ENCODE results near the gene AP2S1.
A peak's percentile ranks its signal among the peaks of the same experiment; 100 is the strongest.
"Not testable (repeated sequence)": the region's sequence is repeated elsewhere in the genome, so short reads cannot be mapped to it uniquely, and the experiment has no call there.

Gene AP2S1

DNA sequence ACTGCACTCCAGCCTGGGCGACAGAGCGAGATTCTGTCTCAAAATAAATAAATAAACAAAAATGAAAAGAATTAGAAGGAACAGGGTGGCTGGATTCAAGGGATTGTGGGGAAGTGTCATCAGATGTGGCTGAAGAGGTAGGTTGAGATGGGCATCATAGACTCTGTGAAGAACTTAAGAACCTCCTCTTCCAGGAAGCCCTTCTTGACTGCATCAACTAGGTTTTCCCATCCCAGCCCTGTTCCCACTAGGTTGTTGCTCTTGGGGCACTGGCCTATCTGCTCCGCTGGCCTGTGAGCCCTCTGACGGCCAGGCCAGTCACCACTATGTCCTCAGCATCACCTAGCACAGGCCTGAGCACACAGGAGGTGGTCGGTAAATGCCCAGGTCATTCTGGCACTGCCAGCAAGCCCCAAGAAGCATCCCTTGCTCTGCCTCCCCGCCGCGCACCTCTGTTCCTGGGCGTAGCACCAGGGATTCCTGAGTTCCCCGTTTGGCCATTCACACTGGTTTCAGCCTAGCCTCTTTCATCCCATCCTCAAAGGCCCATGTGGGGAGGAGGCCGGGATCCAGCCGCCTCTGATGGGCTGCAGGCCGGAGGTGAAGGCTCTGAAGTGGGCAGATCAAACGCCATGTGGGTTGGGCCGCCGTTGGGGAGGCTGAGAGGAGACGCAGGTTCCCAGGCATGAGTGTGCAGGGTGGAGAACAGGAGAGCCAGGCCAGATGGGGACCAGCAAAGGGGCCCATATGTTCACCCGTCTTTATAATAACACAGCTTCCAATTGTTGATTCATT lies 34.6 kb downstream of the AP2S1 start:
- no peak overlapping the region for H3K27ac ChIP-seq
- H3K4me3 ChIP-seq: no peak overlapping the region

DNA sequence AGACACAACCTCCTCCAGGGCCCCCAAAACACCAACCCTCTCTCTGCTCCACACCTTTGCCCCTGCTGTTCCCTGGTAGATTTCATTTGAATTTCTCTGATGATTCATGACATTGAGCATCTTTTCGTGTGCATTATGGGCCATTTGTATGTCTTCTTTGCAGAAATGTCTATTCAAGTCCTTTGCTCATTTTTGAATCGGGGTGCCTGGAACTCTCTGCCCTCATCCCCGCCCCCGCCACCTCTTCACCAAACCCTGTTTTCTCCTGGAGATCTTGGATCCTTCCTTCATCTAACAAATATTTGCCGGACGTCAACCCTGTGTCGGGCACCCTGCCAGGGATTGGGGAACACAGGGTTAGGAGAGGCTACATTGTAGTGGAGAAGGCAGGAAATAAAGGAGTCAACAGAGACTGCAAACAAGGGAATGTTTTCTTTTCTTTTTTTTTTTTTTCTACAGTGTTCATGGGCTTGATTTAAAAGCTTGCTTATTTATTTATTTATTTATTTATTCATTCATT lies 36.7 kb downstream of the AP2S1 start:
- Histone ChIP-seq H3K27ac (peak overlapping the region in 2 of 21 experiments; percentile 28 to 36), H3K4me3 (no peak overlapping the region)

DNA sequence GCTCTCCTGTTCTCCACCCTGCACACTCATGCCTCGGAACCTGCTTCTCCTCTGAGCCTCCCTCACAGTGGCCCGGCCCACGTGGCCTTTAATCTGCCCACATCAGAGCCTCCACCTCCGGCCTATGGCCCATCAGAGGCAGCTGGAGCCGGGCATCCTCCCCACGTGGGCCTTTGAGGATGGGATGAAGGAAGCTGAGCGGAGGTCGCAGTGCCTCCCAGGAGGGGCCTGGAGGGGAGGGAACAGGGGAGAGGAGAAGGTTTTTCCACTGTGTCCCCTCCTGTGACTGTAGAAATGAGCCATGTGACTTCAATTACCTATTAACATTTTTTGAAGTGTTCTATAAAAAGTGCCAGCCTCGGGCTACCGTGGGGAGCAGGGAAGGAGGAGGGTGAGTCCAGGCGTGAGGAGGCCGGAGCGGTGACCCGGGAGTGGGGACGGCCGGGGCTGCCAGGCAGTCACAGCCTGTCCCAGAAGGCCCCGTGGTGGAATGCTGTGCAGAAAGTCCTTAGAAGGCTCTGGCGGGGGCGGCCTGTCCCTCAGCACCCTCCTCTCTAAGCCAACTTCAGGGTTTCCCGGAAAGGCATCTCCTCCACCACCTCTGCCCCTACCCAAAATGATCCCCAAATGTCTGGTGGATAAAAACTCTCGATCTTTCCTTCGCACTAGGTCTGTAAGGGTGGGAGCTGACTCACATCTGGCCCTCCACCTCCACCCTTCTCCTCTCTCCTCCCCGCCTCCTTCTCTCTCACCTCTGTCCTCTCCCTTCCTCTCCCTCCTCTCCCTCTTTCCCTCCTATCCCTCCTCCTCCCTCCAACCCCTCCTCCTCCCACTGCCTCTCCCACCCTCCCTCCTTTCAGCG lies 37.4 kb downstream of the AP2S1 start:
- no peak overlapping the region for H3K4me3 ChIP-seq
- peak overlapping the region in 3 of 21 experiments; percentile 14 to 36 (median 28) for H3K27ac ChIP-seq

DNA sequence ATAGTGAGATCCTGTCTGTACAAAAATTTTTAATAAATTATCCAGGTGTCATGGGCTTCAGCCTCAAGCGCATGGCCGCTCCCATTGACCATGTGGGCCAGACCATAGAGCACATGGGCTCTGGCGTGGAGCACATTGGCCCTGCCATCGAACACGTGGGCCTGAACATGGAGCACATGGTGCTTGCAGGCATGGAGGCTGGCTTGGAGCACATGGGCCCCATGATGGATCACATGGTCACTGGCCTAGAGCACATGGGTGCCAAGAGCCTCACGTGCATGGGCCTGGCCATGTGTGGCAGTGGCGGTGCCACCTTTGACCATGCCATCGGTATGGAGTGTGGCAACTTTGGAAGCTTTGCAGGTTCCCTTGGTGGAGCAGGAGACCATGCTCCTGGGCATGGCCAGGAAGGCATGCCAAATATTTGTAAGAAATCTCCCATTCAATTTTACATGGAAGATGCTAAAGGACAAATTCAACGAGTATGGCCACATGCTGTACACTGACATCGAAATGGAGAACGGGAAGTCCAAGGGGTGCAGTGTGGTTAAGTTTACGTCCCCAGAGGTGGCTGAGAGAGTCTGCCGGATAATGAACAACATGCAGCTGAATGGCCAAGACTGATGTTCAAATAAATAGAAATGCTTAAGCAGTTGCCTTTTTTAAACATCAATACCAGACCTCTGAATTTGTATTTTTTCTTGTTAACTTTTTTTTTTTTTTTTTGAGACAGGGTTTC lies 40.9 kb downstream of the AP2S1 start:
- H3K27ac ChIP-seq: no peak overlapping the region
- H3K4me3 ChIP-seq: no peak overlapping the region

DNA sequence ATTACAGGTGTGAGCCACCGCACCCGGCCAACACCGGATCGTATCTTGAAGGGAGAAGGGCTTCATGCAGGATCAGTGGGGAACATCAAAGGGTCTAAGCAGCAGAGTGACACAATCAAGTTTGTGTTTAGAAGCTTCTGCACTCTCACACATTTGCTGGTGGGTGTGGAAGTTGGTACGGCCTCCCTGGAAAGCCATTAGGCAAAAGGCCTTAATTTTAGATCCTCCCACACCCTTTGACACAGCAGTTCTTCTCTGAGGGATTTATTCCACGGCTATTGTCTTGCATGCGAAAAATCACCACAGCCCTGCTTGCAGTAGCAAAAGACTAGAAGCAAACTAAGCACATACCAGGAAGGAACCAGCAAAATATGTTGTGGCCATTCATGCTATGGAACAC lies 44.0 kb downstream of the AP2S1 start:
- no peak overlapping the region for H3K27ac ChIP-seq

DNA sequence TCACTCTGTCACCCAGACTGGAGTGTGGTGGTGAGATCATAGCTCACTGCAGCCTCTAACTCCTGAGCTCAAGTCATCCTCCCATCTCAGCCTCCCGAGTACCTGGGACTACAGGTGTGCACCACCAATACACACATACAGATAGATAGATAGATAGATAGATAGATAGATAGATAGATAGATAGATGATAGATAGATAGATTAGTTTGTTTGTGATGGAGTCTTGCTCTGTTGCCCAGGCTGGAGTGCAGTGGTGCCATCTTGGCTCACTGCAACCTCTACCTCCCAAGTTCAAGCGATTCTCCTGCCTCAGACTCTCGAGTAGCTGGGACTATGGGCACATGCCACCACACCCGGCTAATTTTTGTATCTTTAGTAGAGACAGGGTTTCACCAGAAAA lies 46.2 kb downstream of the AP2S1 start:
- not testable (repeated sequence) for H3K4me3 ChIP-seq, H3K27ac ChIP-seq

More for the DNA sequence above, 44.0 kb downstream of the AP2S1 start:
- H3K4me3 ChIP-seq: no peak overlapping the region

DNA sequence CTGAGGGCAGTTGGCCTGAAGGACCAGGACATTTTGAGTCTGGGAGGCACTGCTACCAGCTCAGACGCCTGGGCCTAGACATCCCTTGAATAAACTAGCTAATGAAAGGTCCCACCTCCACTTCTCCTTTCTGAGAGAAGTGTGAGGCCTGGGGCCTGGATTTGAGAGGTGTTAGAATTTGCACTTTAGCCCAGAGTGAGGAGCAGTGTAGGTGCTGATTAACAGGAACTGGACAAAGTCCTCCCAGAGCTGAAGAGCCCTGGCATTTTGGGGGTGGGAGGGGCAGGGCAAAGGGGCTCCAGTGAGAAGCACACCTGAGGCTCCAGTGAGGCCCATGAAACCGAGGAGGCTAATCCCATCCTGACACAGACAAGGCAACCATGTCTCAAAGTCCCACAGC lies 47.1 kb downstream of the AP2S1 start:
- H3K27ac ChIP-seq: no peak overlapping the region

DNA sequence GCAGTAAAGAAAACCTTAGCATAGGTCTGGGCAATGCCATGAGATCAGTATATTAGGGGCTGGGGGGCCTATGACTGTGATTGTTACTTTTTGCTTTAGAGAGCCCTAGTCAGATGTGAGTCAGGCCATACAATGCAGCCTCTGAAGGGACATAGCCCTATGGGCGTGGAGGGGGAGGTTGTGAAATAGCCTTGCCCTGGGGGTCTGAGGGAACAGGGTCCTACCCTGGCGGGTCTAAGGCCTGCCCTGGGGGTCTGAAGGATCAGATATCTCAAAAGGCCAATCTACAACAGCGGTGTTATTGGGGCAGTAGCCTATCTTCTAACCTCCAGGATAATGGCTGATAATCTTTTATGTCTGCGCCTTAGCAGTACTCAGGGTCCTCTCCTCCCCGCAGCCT lies 48.5 kb downstream of the AP2S1 start:
- no peak overlapping the region for H3K4me3 ChIP-seq
- no peak overlapping the region for H3K27ac ChIP-seq

More for the DNA sequence above, 47.1 kb downstream of the AP2S1 start:
- H3K4me3 ChIP-seq: no peak overlapping the region

- Histone ChIP-seq H3K27ac (no peak overlapping the region), H3K4me3 (no peak overlapping the region)
These were observed 51.9 kb downstream of the AP2S1 start for GRCh38 chr19:46798713-46799112.

DNA sequence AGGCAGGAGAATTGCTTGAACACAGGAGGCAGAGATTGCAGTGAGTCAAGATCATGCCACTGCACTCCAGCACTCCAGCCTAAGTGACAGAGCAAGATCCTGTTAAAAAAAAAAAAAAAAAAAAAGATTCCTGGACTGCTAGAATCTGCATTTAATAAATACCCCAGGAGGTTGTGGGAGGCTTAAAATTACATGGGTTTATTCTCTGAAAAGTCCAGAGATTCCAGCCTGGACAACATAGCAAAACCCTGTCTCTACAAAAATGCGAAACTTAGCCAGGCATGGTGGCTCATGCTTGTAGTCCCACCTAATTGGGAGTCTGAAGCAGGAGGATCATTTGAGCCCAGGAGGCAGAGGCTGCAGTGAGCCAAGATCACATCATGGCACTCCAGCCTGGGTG lies 52.8 kb downstream of the AP2S1 start:
- Histone ChIP-seq H3K4me3 (no peak overlapping the region), H3K27ac (no peak overlapping the region)

- peak overlapping the region in 1 of 21 experiments; percentile 9 for H3K27ac ChIP-seq
- no peak overlapping the region for H3K4me3 ChIP-seq
These were observed 58.7 kb downstream of the AP2S1 start for GRCh38 chr19:46791944-46792343.

DNA sequence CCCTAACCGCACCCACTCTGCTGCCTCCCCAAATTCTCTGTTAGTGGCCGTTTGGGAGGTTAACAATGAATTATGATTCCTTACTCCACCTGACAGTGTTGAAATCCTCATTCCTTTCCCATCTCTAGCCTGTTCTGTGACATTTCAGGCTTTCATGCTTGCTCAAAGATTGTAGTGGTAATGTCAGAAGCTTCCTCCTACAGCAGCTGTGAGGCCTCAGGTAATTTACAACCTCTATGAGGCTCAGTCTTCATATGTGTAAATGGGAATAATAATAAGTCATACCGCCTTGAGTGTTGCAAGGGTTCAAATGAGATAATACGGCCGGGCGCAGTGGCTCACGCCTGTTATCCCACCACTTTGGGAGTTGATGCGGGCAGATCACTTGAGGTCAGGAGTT lies 61.3 kb downstream of the AP2S1 start:
- Histone ChIP-seq H3K27ac (peak overlapping the region in 2 of 21 experiments; percentile 3 to 94), H3K4me3 (no peak overlapping the region)

DNA sequence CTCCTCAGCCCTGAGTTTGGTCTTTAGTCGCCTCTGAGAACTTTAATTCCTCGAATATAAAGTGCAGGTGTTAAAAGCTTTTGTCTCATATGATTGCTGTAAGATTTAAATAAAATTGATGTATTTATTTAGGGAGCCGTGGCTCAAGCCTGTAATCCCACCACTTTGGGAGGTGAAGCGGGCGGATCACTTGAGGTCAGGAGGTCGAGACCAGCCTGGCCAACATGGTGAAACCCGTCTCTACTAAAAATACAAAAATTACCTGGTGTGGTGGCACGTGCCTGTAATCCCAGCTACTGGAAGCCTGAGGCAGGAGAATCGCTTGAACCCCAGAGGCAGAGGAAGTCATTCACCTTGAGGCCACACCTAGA lies 61.7 kb downstream of the AP2S1 start:
- Histone ChIP-seq H3K27ac (peak overlapping the region in 3 of 21 experiments; percentile 3 to 94 (median 17)), H3K4me3 (no peak overlapping the region)

DNA sequence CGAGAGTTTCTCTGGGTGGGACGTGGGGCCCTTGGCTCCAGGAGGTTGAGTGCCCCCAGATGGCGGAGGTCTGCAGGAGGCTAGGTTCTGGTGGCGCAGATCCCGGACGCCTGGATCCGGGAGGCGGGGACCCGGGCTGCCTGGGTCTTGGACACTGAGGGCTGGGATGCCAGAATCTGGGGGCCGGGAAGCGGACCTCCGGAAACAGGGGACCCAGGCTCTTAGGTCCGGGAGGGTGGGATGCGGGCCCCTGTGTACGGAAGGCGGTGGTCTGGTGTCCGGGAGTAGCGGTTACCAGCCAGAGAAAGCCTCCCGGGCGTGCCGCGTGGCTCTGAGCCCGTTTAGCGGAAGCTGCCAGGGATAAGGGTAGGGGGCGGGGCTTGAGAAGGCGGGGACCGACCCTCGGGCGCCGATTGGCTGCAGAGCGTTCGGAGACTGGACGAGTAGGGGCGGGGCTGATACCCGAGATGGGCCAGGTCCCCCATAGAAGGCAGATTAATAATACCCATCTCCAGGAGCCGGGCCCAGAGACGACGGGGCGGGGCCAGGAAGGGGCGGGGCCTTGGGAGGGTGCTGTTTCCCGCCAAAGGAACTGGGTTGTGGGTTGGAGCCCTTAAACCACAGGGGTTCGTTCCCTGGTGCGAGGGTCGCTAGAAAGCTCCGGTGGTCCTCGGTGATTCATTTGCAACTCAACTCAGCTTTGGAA lies 62.2 kb downstream of the AP2S1 start, which contains the start of gene SLC1A5:
Gene SLC1A5, minus strand, starts transcription at position 333 of the 706 bp plus-strand sequence. CDS start 629 bp downstream, outside the sequence.
- H3K27ac ChIP-seq: peak within 1 kb of the TSS; percentile 47 to 97 (median 90)

More for the DNA sequence above, 62.2 kb downstream of the AP2S1 start, which contains the start of gene SLC1A5:
- peak within 1 kb of the TSS; percentile 51 to 77 (median 63) for H3K4me3 ChIP-seq
